GM21528 (cell line): Measurements from ENCODE around the gene HSP90AA1.
"Not testable (repeated sequence)": the region's sequence is repeated elsewhere in the genome, so short reads cannot be mapped to it uniquely, and the experiment has no call there.

Experiments used
- ATAC-seq: cut with Tn5 transposase; IDR thresholded peaks from one replicate; pipeline ENCODE4 v1.9.1; 2021; ENCODE audit warnings: mild to moderate bottlenecking, moderate library complexity; ENCODE audit not compliant: unreplicated experiment, low FRiP score

Gene HSP90AA1

DNA sequence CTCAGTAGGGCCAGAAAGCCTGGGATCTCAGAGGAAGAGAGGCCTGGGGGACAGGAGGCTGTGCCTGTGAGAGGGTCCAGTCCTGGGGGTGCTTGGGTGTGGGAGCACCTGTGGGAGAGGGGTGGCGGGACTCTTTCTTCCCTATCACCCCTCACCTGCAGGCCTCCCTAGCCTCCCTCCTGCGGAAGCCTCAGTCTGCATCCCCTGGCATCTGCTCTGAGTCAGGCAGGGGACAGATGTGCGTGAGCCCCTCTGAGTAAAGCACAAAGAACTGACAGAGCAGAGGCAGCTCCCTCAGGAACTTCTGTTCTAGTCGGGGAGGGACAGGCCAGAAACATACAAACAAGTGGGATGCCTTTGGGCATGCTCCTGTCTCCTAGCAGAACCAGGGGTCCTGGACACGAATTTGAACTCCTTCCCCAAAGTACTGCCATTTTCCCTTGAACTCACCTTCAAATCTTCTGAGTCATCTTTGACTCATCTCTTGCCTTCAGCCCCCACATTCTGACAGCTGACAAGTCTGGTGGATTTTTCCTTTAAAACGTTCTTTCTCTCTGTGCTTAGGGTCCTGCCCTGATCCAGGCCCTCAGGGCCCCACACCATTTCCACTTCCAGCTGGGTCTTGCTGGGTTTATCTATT, 8.5 kb upstream of the HSP90AA1 start:
- no peak for ATAC-seq

DNA sequence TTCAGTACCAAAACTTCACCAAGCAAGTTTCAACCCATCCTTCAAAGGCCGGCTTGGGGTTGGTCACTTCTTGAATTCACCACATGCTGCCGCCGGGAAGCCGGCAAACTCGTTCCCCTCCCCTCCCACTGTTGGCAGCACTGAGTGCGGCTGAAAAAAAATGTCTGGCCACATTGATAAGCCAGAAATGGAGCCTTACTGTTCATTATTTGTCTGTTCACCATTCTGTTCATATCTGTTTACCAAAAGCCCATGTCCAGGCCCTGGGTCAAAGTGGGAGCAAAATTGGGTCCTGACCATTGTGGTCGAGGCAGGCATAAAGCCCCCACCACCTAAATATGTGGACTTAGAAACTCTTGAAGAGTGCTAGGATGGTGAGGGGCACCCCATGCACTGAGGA, 7.3 kb upstream of the HSP90AA1 start:
- ATAC-seq: no peak

- no peak for ATAC-seq
These were observed 6.0 kb upstream of the HSP90AA1 start for GRCh38 chr14:102092806-102093205.

DNA sequence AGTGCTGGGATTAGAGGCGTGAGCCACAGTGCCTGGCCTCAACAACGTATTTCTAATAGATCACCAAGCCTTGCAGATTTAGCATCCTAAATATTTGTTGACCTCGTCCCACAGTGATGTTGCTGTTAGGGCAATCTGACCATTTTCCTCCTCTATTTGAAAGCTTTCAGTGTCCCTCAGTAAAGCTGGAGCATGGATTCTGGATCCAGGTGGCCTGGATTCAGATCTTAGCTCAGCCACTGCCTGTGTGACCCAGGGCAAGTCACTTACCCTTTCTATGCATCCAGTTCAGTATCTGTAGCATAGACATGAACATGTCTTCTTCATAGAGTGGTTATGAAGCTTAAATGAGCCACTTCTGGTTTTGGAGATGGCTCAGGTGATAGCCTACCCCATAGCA, 3.9 kb upstream of the HSP90AA1 start:
- no peak for ATAC-seq

DNA sequence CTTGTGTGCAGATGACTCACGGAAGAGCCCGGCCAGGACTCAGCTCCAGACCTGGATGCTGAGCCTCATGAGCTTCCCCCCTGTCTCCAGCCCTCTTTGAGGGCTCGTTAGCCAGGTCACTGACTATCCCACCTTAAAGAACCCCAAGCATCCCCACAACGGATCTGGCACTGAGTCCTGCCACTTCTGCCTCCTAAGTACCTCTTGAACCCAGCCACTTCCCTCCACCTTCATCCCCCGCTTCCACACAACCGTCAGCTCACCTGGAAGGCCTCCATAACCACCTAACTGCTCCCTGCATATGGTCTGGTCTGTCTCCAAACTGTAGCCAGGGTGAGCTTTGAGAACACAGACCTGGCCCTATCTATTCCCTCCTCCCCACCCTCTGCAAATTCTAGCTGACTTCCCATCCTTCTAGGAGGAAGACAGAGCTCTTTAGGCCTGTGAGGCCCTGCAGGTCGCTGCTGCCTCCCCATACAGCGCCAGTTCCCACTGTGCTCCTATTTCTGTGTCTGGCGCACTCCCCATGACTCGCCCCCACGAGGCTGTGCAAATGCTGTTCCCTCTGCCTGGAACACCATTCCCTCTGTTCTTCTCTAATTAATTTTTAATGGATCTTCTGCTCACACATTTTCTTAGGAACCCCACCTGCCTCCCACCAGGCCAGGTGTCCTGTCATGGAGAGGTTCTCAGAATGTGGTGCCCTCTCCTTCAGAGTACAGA, 2.9 kb upstream of the HSP90AA1 start:
- ATAC-seq: no peak

DNA sequence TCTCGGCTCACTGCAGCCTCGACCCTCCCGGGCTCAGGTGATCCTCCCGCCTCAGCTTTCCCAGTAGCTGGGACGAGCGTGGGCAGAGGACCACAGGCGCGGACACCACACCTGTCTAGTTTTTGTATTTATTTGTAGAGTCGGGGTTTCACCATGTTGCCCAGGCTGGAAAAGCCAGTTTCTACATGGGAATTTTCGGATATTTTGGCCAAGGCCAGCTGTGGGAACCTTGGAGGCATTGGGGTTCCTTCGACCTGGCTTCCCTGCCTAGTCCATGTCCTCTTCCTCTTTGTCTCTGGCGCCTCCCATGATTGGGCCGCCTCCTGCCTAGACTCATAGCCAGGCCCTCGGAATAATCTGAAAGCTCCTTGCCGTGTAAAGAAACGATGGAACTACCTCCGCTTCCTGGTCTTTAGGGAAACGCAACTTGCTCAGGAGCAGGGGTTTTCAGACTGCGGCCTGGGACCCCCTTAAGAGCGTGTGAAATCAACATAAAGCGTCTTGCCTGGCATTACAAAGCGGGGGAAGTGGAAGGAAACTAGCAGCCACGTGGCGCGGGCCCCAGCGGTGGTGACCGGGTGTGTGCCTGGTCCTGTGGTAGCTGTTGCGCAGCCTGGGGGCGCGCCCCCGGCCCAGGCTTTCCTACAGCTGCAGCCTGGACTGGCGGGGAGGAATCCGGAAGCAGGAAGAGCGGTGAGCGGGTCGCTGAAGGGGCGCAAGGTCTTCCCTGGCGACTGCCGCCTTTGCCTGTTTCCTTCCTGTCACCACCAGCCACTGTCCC, 1.4 kb upstream of the HSP90AA1 start:
- ATAC-seq: no peak

- no peak for ATAC-seq
These were observed 843 bp upstream of the HSP90AA1 start for GRCh38 chr14:102087762-102088011.

- no peak for ATAC-seq
These were observed 204 bp downstream of the HSP90AA1 start for GRCh38 chr14:102086709-102086971.

DNA sequence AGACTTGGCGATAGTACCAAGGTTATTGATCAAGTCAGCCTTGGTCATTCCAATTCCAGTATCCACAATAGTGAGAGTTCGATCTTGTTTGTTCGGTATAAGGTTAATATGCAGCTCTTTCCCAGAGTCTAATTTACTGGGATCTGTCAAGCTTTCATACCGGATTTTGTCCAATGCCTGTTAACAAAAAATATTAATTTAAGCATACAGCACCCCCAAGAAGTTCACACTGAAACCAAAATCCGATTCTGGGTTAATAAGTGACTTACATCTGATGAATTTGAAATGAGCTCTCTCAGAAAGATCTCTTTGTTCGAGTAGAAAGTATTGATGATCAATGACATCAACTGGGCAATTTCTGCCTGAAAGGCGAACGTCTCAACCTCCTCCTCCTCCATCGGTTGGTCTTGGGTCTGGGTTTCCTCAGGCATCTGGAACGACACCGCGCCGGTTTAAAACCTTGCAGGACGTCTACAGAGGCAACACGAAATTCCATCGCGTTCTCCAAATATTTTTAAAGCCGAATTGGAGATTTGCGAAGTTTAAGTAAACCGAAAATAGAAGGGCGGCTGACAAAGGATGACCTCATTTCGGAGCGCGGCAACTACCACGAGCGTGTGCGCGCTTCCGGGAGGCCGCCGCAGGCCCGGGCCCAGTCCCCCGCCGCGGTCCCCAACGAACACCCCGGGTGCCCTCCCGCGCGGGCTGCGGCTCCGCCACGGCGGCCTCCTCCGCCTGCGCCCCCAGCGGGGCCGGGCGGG, 716 bp downstream of the HSP90AA1 start:
- ATAC-seq: peak; percentile 29

GRCh38 chr14:102085488-102085887, 1.4 kb downstream of the HSP90AA1 start:
- ATAC-seq: no peak

- no peak for ATAC-seq
These were observed 1.9 kb downstream of the HSP90AA1 start for GRCh38 chr14:102084931-102085330.

DNA sequence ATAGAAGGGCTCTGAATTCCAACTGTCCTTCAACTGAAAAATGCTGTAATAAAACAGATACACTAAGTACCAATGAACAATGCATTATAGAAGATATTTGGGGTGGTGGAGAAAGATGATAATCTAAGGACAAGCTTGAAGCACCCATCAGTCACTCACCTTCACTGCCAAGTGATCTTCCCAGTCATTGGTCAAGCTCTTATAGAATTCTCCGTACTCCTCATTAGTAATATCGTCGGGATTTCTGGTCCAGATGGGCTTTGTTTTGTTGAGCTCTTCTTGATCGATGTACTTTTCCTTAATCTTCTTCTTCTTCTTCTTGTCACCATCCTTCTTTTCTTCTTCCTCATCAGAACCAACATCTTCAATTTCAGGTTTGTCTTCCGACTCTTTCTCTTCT, 2.3 kb downstream of the HSP90AA1 start:
- ATAC-seq: not testable (repeated sequence)

GRCh38 chr14:102081231-102082080, 5.4 kb downstream of the HSP90AA1 start:
- no peak for ATAC-seq

- ATAC-seq: no peak
These were observed 6.4 kb downstream of the HSP90AA1 start for GRCh38 chr14:102080183-102081080.

DNA sequence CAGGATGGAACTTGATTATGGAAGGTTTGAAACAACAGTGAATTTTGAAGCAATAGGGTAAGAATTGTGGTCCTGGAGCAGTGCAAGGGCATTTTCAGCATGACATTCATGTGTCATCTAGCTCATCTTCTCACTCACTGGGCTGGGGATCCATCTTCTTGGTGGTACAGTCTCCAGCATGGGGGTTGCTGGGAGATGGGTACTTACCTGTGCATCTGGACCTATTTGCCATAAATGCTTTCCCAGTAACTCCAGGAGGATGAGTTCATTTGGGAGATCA, 7.2 kb downstream of the HSP90AA1 start:
- ATAC-seq: no peak

DNA sequence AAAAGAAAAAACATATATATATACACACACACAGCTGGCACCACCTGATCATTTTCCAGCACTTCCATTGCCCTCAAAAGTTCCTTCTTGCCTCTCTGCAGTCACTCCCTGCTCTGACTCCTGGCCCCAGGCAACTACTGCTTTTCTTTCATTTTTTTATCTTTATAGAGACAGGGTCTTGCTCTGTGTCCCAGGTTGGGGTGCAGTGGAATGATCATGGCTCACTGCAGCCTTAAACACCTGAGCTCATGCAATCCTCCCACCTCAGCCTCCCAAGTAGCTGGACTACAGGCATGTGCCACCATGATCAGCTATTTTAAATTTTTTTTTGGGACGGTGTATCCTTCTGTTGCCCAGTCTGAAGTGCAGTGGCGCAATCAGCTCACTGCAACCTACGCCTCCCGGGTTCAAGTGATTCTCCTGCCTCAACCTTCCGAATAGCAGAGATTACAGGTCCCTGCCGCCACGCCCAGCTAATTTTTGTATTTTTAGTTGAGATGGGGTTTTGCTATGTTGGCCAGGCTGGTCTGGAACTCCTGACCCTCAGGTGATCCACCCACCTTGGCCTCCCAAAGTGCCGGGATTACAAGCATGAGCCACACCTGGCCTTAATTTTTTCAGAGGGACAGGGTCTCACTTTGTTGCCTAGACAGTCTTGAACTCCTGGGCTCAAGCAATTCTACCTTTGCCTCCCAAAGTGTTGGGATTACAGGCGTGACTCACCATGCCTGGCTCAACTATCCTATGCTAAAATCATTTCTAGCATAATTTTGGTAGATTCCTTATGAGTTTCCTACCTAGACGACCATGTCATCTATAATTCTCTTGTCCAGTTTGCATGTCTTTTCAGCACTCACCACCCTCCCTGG, 7.8 kb downstream of the HSP90AA1 start:
- no peak for ATAC-seq

GRCh38 chr14:102078361-102078791, 8.5 kb downstream of the HSP90AA1 start:
- not testable (repeated sequence) for ATAC-seq

DNA sequence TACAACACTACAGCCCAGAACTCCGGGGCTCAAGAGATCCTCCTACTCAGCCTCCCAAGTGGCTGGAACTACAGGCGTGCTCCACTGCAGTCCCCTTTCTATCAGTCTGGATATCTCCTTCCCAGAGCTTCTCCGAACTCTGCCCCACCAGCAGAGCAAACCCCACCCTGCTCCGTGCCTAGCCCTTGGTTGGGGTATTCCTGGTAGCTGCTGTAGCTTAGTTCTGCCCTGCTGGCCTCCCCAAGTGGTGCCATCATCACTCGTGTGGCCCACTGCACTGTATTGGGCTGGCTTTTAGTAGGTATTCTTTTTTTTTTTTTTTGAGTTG, 9.5 kb downstream of the HSP90AA1 start:
- ATAC-seq: no peak

DNA sequence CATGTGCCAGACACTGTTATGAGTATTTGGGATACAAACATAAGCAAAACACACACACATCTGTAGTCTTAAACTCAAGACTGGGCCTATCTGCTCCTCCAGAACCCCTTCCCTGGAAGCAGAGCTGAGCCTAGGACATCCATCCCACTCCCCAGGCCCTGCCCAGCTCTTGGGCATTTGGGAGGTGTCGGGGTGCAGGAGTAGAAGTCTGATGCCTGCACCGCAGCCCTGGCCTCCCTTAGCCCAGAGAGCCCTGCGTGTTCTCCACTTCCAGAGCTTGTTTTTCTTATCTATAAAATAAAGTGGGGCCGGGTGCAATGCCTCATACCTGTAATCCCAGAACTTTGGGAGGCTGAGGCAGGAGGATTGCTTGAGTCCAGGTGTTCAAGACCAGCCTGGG, 11.7 kb downstream of the HSP90AA1 start:
- no peak for ATAC-seq
